C4-2B (cell line): Measurements from ENCODE around the gene ANTXRL.

Experiments
- ZFX ChIP-seq: fragments of 450-650 bp; IDR thresholded peaks from 2 replicates; pipeline ENCODE4 v1.6.1; 2017
- TF ChIP-seq, protein P1 (sequence below): fragments of 450-650 bp; conservative IDR thresholded peaks from 2 replicates; pipeline ENCODE4 v1.5.1; 2017; ENCODE audit warnings: mild to moderate bottlenecking

DNA sequence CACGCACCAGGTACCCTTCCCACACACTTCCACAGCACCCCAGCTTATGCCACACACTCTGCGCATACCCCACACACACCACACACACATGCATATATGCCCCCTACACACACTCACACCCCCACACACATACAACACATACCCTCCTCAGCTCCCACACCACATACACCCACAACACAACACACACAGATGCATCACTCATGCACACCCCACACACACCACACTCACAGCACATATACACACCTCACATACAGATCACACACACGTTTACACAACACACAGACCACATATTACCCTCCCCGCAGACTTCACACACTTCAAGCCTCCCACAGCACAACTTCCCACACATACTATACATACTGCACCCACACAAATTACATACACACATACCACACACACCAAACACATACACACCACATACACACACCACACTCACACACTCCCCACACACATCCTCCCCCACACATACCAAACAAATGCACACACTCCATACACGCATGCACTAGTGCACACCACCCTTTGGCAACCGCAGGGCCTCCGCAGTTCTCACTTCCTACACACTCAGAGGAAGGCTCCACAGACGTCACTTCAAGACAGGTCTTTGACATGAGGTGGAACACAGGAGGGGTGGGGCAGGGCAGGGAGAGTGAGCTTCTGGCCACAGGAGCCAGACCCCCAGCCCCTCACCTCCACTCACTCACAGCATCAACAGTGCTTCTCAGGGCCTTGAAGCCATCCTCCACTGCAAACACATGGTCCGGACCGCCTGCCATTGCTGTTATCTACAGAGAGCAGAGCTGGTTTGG lies 18.5 kb upstream of the ANTXRL start:
- TF ChIP-seq, protein P1, sequence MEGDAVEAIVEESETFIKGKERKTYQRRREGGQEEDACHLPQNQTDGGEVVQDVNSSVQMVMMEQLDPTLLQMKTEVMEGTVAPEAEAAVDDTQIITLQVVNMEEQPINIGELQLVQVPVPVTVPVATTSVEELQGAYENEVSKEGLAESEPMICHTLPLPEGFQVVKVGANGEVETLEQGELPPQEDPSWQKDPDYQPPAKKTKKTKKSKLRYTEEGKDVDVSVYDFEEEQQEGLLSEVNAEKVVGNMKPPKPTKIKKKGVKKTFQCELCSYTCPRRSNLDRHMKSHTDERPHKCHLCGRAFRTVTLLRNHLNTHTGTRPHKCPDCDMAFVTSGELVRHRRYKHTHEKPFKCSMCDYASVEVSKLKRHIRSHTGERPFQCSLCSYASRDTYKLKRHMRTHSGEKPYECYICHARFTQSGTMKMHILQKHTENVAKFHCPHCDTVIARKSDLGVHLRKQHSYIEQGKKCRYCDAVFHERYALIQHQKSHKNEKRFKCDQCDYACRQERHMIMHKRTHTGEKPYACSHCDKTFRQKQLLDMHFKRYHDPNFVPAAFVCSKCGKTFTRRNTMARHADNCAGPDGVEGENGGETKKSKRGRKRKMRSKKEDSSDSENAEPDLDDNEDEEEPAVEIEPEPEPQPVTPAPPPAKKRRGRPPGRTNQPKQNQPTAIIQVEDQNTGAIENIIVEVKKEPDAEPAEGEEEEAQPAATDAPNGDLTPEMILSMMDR = no peak
- no peak for TF ChIP-seq ZFX
